Heart right ventricle (tissue), 16 donors: ENCODE measurements around the gene SLC4A7. TPM values are rescaled to one million over a fixed set of nuclear protein-coding genes. Genes with fewer than 3 reads are reported as not detected.
A peak's percentile ranks its signal among the peaks of the same experiment; 100 is the strongest.

Source experiments
- ATAC-seq, 8 donors: fragments of 200-7000 bp; cut with Tn5 transposase; one replicate each; pipeline ENCODE4 v1.9.1; 2020; ENCODE audit warnings: mild to moderate bottlenecking in 8 of 8, moderate library complexity in 8 of 8, moderate number of reproducible peaks in 1 of 8
- DNase-seq, 2 donors: peaks; one replicate each; pipeline ENCODE4 v3.0.0-alpha.2; 2020
- H3K27ac ChIP-seq, 10 donors: fragments of 200-600 bp; sonication (generic) in 2 of 10; one replicate each; pipeline versions ENCODE4 v1.5.0 to v1.8.0; 2020 to 2022; ENCODE audit warnings: mild to moderate bottlenecking in 3 of 10
- H3K27me3 ChIP-seq, 7 donors: fragments of 200-600 bp; one replicate each; pipeline ENCODE4 v1.8.0; 2021 to 2022; ENCODE audit warnings: mild to moderate bottlenecking in 2 of 7
- H3K36me3 ChIP-seq, 9 donors: fragments of 200-600 bp; sonication (generic) in 1 of 9; one replicate each; pipeline versions ENCODE4 v1.5.0 to v1.8.0; 2020 to 2022; ENCODE audit warnings: mild to moderate bottlenecking in 2 of 9
- H3K4me1 ChIP-seq, 9 donors: fragments of 200-600 bp; sonication (generic) in 1 of 9; one replicate each; pipeline versions ENCODE4 v1.5.0 to v1.8.0; 2020 to 2022; ENCODE audit warnings: mild to moderate bottlenecking in 4 of 9
- H3K4me3 ChIP-seq, 10 donors: fragments of 200-600 bp; sonication (generic) in 2 of 10; one replicate each; pipeline versions ENCODE4 v1.5.0 to v1.8.0; 2020 to 2022; ENCODE audit warnings: mild to moderate bottlenecking in 7 of 10, moderate library complexity in 2 of 10
- H3K9me3 ChIP-seq, 11 donors: fragments of 200-600 bp in 10 of 11; sonication (generic) in 2 of 11; one replicate each; pipeline versions ENCODE4 v1.5.0 to v1.8.0; 2013 to 2022; ENCODE audit warnings: mild to moderate bottlenecking in 2 of 11, control low read depth in 1 of 11, moderate library complexity in 1 of 11
- CTCF ChIP-seq, 9 donors: fragments of 200-600 bp; sonication (generic) in 2 of 9; IDR thresholded peaks; one replicate each; pipeline versions ENCODE4 v1.5.0 to v1.8.0; 2021 to 2022; ENCODE audit warnings: antibody characterized with exemption in 9 of 9, mild to moderate bottlenecking in 5 of 9, moderate library complexity in 1 of 9
- WGBS, 2 donors: extraction: QIAGEN DNeasy Blood & Tissue Kit; methylation state at CpG; one replicate each; pipeline ENCODE4 v1.1.7; 2013; ENCODE audit warnings: inconsistent platforms in 1 of 2; 5-methylcytosine and 5-hydroxymethylcytosine counted together
- intact Hi-C, 10 donors: fragments of 100-400 bp; cut with DNase I; formaldehyde crosslinking; loops; one replicate each; pipeline versions ENCODE4 v1.11.1 to v1.14.2; 2022
- polyA plus RNA-seq, 2 donors: library from polyadenylated mRNA; stranded (reverse); fragments of 200-250 nt; gene quantifications; one replicate each; pipeline ENCODE4 v1.2.3, GENCODE V29; 2013
- total RNA-seq, 10 donors: library from RNA; stranded (reverse); fragmentation: NEBNext Ultra II Directional in 3 of 10; extraction: Animal tissue kit (Norgen Biotek cat#: 25700) in 3 of 10; gene quantifications; one replicate each; pipeline versions ENCODE4 v1.2.1 to v1.2.4, GENCODE V29; 2021 to 2023
- donor health status: Arrhythmogenic right ventricular cardiomyopathy.
- donor health status: ischemic (EF 13 %, LVEDD 7.1; RV severe dilation, severe dysfunction).
- donor health status: healthy with polysubstance abuse.
- donor health status: DM: no; HTN: yes; CAD: no.
- donor health status: DM: no; HTN: no; CAD: no.
- donor health status: ischemic (EF 25% LVEDD 6.9; RV normal size, moderate dysfunction).
- donor health status: ischemic (EF 25% LVEDD 5.7; RV mildly dilated, moderate dysfunction).
- donor health status: healthy.
- donor health status: DM: yes; HTN: yes; CAD: no.
- donor health status: Ischemic cardiomyopathy.
- donor health status: ischemic (EF 35%, LVEDD 5.7; RV mildly dilated, moderate dysfunction).
- donor health status: nonischemic (EF 11% LVEDD 7.7; RV severe dilation, severe dysfunction).
- donor health status: DM: yes; HTN: yes; CAD: no.
- donor health status: PGD.
- donor health status: ischemic (EF 29% LVEDD 5.4; RV normal size, mild dysfunction).
- donor health status: nonischemic (EF 23%, LVEDD 6.1; RV moderate dilation, normal function).

The SLC4A7 gene
- total and polyA plus RNA-seq, 12 donors, result 3.0 to 18.7 (median 11.8) TPM

- Histone ChIP-seq H3K27me3 (no peaks in the 10 kb centered on the region), H3K4me3 (no peak overlapping the region), H3K4me1 (peaks cover 0 to 11% (median 0%) of the 10 kb centered on the region in 9 donors), H3K27ac (peak overlapping the region in 2 of 10 donors; percentile 6 to 25), H3K36me3 (no peaks in the 10 kb centered on the region), H3K9me3 (no peaks in the 10 kb centered on the region)
- intact Hi-C loops, result no loop called here
- ATAC-seq (peak in 1 of 8 donors; percentile 39), DNase-seq (no peak)
- WGBS, 2 donors, result 82 to 87% methylated on average over 3 of the region's 3 CpGs
- TF ChIP-seq CTCF (IDR thresholded peaks at IDR 0.05), result no peak
Measured at GRCh38 chr3:27349832-27350231, 134.4 kb downstream of the SLC4A7 start.

- Histone ChIP-seq H3K27ac (peak overlapping the region; percentile 28 to 83 (median 68)), H3K36me3 (no peaks in the 10 kb centered on the region), H3K27me3 (no peaks in the 10 kb centered on the region), H3K4me3 (peak overlapping the region in 4 of 10 donors; percentile 6 to 19 (median 16)), H3K9me3 (no peaks in the 10 kb centered on the region), H3K4me1 (peaks cover 0 to 36% (median 5%) of the 10 kb centered on the region in 9 donors)
- intact Hi-C loops, result no loop called here
- ATAC-seq (peak; percentile 64 to 95 (median 86)), DNase-seq (peak in 1 of 2 donors; percentile 28)
- 46 to 58% methylated on average over 11 of the region's 11 CpGs for WGBS, 2 donors
- no peak for TF ChIP-seq CTCF (IDR thresholded peaks at IDR 0.05)
Measured at GRCh38 chr3:27345959-27346865, 138.0 kb downstream of the SLC4A7 start.

- no peak for TF ChIP-seq CTCF (IDR thresholded peaks at IDR 0.05)
- H3K4me3 ChIP-seq, result peak overlapping the region in 5 of 10 donors; percentile 6 to 19 (median 13)
- H3K27ac ChIP-seq, result peak overlapping the region; percentile 28 to 83 (median 68)
- intact Hi-C loops, result no loop called here
- ATAC-seq (peak in 2 of 8 donors; percentile 32 to 59), DNase-seq (no peak)
- H3K4me1 ChIP-seq, result peaks cover 0 to 42% (median 7%) of the 10 kb centered on the region in 9 donors
- H3K27me3 ChIP-seq, result no peaks in the 10 kb centered on the region
- no peaks in the 10 kb centered on the region for H3K36me3 ChIP-seq
- no peaks in the 10 kb centered on the region for H3K9me3 ChIP-seq
- 54 to 69% methylated on average over 5 of the region's 5 CpGs for WGBS, 2 donors
Measured at GRCh38 chr3:27345493-27345892, 138.7 kb downstream of the SLC4A7 start.

- TF ChIP-seq CTCF (IDR thresholded peaks at IDR 0.05), result no peak
- peak overlapping the region; percentile 28 to 83 (median 68) for H3K27ac ChIP-seq
- DNase-seq (no peak), ATAC-seq (peak in 1 of 8 donors; percentile 46)
- no peaks in the 10 kb centered on the region for H3K36me3 ChIP-seq
- peaks cover 0 to 42% (median 7%) of the 10 kb centered on the region in 9 donors for H3K4me1 ChIP-seq
- H3K4me3 ChIP-seq, result peak overlapping the region in 2 of 10 donors; percentile 13 to 18
- intact Hi-C loops, result no loop called here
- 89 to 91% methylated on average over 2 of the region's 2 CpGs for WGBS, 2 donors
- H3K9me3 ChIP-seq, result no peaks in the 10 kb centered on the region
- no peaks in the 10 kb centered on the region for H3K27me3 ChIP-seq
Measured at GRCh38 chr3:27345045-27345444, 139.1 kb downstream of the SLC4A7 start.
